Neural cell (in vitro differentiated cells): ENCODE data around the gene OAS3. TPM values are rescaled to one million over a fixed set of nuclear protein-coding genes. Genes with fewer than 3 reads are reported as not detected.

ENCODE experiments used
- H2AFZ ChIP-seq: fragments of 200-600, 300-800 bp; sonication (generic), shearing (Covaris generic); 2 replicates; pipeline ENCODE4 v1.6.0; 2014; ENCODE audit warnings: low read depth, mild to moderate bottlenecking, antibody characterized with exemption, low read length, moderate library complexity
- H3F3A ChIP-seq: fragments of 200-600 bp; shearing (Covaris generic); 2 replicates; pipeline ENCODE4 v1.6.1; 2016; ENCODE audit warnings: mild to moderate bottlenecking, moderate library complexity, mixed read lengths, antibody characterized with exemption, low read length; ENCODE audit not compliant: insufficient read depth, poor library complexity, severe bottlenecking
- H3K27ac ChIP-seq: fragments of 200-600, 300-800 bp; sonication (generic), shearing (Covaris generic); 2 replicates; pipeline ENCODE4 v1.5.1; 2014; ENCODE audit warnings: mild to moderate bottlenecking, low read length, moderate library complexity
- H3K27me3 ChIP-seq: fragments of 300-800, 200-600 bp; sonication (generic), shearing (Covaris generic); 2 replicates; pipeline ENCODE4 v1.6.0; 2014; ENCODE audit warnings: mild to moderate bottlenecking, low read depth, low read length, moderate library complexity; ENCODE audit not compliant: insufficient read depth
- H3K36me3 ChIP-seq: fragments of 300-800, 200-600 bp; sonication (generic), shearing (Covaris generic); 2 replicates; pipeline ENCODE4 v1.5.1; 2014; ENCODE audit warnings: mild to moderate bottlenecking, antibody characterized with exemption, low read length, moderate library complexity; ENCODE audit not compliant: insufficient read depth
- H3K4me2 ChIP-seq: fragments of 300-800, 200-600 bp; sonication (generic), shearing (Covaris generic); 2 replicates; pipeline ENCODE4 v1.6.0; 2014; ENCODE audit warnings: mild to moderate bottlenecking, low read length
- H3K4me3 ChIP-seq: fragments of 300-800, 200-600 bp; sonication (generic), shearing (Covaris generic); 2 replicates; pipeline ENCODE4 v1.5.1; 2014; ENCODE audit warnings: mild to moderate bottlenecking, low read length, moderate library complexity
- H3K79me2 ChIP-seq: fragments of 200-600 bp; shearing (Covaris generic); replicated peaks from 2 replicates; pipeline ENCODE4 v1.6.0; 2014; ENCODE audit warnings: mild to moderate bottlenecking, low read length, moderate library complexity; ENCODE audit not compliant: insufficient read depth
- H3K9ac ChIP-seq: fragments of 300-800, 200-600 bp; sonication (generic), shearing (Covaris generic); 2 replicates; pipeline ENCODE4 v1.6.1; 2016; ENCODE audit warnings: mild to moderate bottlenecking, low read length, mixed read lengths
- H3K9me2 ChIP-seq: fragments of 200-600 bp; shearing (Covaris generic); 2 replicates; pipeline ENCODE4 v1.6.1; 2016; ENCODE audit warnings: mild to moderate bottlenecking, low read length, mixed read lengths; ENCODE audit not compliant: insufficient read depth
- H3K9me3 ChIP-seq: fragments of 200-600, 300-800 bp; sonication (generic), shearing (Covaris generic); 2 replicates; pipeline ENCODE4 v1.6.1; 2016; ENCODE audit warnings: mild to moderate bottlenecking, mixed run types, low read length, moderate library complexity, mixed read lengths
- H4K20me1 ChIP-seq: fragments of 200-600 bp; shearing (Covaris generic); 2 replicates; pipeline ENCODE4 v1.6.1; 2016; ENCODE audit warnings: mild to moderate bottlenecking, mixed run types; ENCODE audit not compliant: insufficient read depth
- CTCF ChIP-seq: fragments of 450-650 bp; IDR thresholded peaks from 2 replicates; pipeline ENCODE4 v1.5.1; 2014; ENCODE audit warnings: antibody characterized with exemption, mild to moderate bottlenecking, moderate library complexity; ENCODE audit not compliant: poor library complexity, severe bottlenecking
- EP300 ChIP-seq: fragments of 450-650 bp; conservative IDR thresholded peaks from 2 replicates; pipeline ENCODE4 v1.6.1; 2014; ENCODE audit warnings: antibody characterized with exemption, mild to moderate bottlenecking, moderate library complexity; ENCODE audit not compliant: poor library complexity, severe bottlenecking
- EZH2 ChIP-seq: fragments of 200-600, 300-800 bp; shearing (Covaris generic), sonication (generic); IDR thresholded peaks from 2 replicates; pipeline ENCODE4 v1.6.1; 2014; ENCODE audit warnings: antibody characterized with exemption, low read length, borderline replicate concordance, mild to moderate bottlenecking; ENCODE audit not compliant: insufficient read depth, poor library complexity, severe bottlenecking
- MXI1 ChIP-seq: fragments of 450-650 bp; conservative IDR thresholded peaks from 2 replicates; pipeline ENCODE4 v1.6.1; 2014; ENCODE audit warnings: antibody characterized with exemption, mild to moderate bottlenecking; ENCODE audit not compliant: poor library complexity, severe bottlenecking
- POLR2AphosphoS5 ChIP-seq: IDR thresholded peaks from 2 replicates; pipeline ENCODE4 v1.6.1; 2012
- RAD21 ChIP-seq: fragments of 450-650 bp; conservative IDR thresholded peaks from 2 replicates; pipeline ENCODE4 v1.6.1; 2014; ENCODE audit warnings: antibody characterized with exemption, mild to moderate bottlenecking, moderate library complexity
- REST ChIP-seq: IDR thresholded peaks from 2 replicates; pipeline ENCODE4 v1.6.1; 2012; ENCODE audit warnings: borderline replicate concordance
- SMC3 ChIP-seq: fragments of 450-650 bp; conservative IDR thresholded peaks from 2 replicates; pipeline ENCODE4 v1.6.1; 2014; ENCODE audit warnings: antibody characterized with exemption, mild to moderate bottlenecking, moderate library complexity; ENCODE audit not compliant: poor library complexity
- TAF1 ChIP-seq: IDR thresholded peaks from 2 replicates; pipeline ENCODE4 v1.6.1; 2012; ENCODE audit warnings: low read depth
- polyA plus RNA-seq: library from polyadenylated mRNA; depleted of rRNA; stranded (reverse); fragments of >200 nt; gene quantifications from 2 replicates; pipeline ENCODE4 v1.2.3, GENCODE V29; 2014

Gene OAS3
- polyA plus RNA-seq, 1 donor from 2014 or later, result not detected

GRCh38 chr12:112963227-112963861, 25.1 kb downstream of the OAS3 start:
- H3K4me2 ChIP-seq, result no peak overlapping the region
- H3F3A ChIP-seq, result no peaks in the 10 kb centered on the region
- no peaks in the 10 kb centered on the region for H3K79me2 ChIP-seq
- no peaks in the 10 kb centered on the region for H3K9me2 ChIP-seq
- H2AFZ ChIP-seq, result no peak overlapping the region
- H3K27ac ChIP-seq, result no peak overlapping the region
- H3K9me3 ChIP-seq, result no peaks in the 10 kb centered on the region
- no peaks in the 10 kb centered on the region for H3K27me3 ChIP-seq
- TF ChIP-seq CTCF (no peak), EZH2 (no peak), RAD21 (no peak), POLR2AphosphoS5 (no peak), REST (no peak), SMC3 (no peak), EP300 (no peak), MXI1 (no peak), TAF1 (no peak)
- no peaks in the 10 kb centered on the region for H4K20me1 ChIP-seq
- no peaks in the 10 kb centered on the region for H3K36me3 ChIP-seq
- H3K9ac ChIP-seq, result no peak overlapping the region
- H3K4me3 ChIP-seq, result no peak overlapping the region

- Histone ChIP-seq H3F3A (no peaks in the 10 kb centered on the region), H3K27ac (no peak overlapping the region), H3K9ac (no peak overlapping the region), H4K20me1 (no peaks in the 10 kb centered on the region), H2AFZ (no peak overlapping the region), H3K9me3 (no peaks in the 10 kb centered on the region), H3K4me3 (no peak overlapping the region), H3K36me3 (no peaks in the 10 kb centered on the region), H3K79me2 (no peaks in the 10 kb centered on the region), H3K4me2 (no peak overlapping the region), H3K27me3 (no peaks in the 10 kb centered on the region), H3K9me2 (no peaks in the 10 kb centered on the region)
- no peak for TF ChIP-seq MXI1
- no peak for TF ChIP-seq CTCF
- TF ChIP-seq EP300, result no peak
- TF ChIP-seq EZH2, result no peak
- TF ChIP-seq TAF1, result no peak
- TF ChIP-seq REST, result no peak
- TF ChIP-seq POLR2AphosphoS5, result no peak
- TF ChIP-seq RAD21, result no peak
- TF ChIP-seq SMC3, result no peak
Observed at GRCh38 chr12:112964067-112964670, 25.9 kb downstream of the OAS3 start.
